Stimulated activated CD8-positive, alpha-beta memory T cell treated with anti-CD3 and anti-CD28 coated beads, Interleukin-12 subunit alpha, Interleukin-12 subunit beta, amount 100 ng/mL, for 4 hours (primary cell): ENCODE measurements around the gene CAPZB.
"Not testable (repeated sequence)": the region's sequence is repeated elsewhere in the genome, so short reads cannot be mapped to it uniquely, and the experiment has no call there.

Source experiments
- DNase-seq: peaks from one replicate; pipeline ENCODE4 v3.0.0-alpha.2; 2020; ENCODE audit warnings: low read depth

Gene CAPZB

DNA sequence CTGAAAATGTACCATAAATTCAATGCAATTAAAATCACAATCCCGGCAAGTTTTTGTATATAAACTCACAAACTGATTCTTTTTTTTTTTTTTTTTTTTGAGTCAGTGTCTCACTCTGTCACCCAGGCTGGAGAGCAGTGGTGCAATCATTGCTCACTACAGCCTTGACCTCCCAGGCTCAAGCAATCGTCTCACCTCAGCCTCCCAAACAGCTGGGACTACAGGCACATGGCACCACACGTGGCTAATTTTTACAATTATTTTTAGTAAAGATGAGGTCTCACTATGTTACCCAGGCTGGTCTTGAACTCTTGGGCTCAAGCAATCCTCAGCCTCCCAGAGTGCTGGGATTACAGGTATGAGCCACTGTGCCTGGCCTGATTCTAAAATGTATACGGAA, 12.1 kb upstream of the CAPZB start:
- not testable (repeated sequence) for DNase-seq

GRCh38 chr1:19496527-19496874, 11.2 kb upstream of the CAPZB start:
- DNase-seq = no peak

DNA sequence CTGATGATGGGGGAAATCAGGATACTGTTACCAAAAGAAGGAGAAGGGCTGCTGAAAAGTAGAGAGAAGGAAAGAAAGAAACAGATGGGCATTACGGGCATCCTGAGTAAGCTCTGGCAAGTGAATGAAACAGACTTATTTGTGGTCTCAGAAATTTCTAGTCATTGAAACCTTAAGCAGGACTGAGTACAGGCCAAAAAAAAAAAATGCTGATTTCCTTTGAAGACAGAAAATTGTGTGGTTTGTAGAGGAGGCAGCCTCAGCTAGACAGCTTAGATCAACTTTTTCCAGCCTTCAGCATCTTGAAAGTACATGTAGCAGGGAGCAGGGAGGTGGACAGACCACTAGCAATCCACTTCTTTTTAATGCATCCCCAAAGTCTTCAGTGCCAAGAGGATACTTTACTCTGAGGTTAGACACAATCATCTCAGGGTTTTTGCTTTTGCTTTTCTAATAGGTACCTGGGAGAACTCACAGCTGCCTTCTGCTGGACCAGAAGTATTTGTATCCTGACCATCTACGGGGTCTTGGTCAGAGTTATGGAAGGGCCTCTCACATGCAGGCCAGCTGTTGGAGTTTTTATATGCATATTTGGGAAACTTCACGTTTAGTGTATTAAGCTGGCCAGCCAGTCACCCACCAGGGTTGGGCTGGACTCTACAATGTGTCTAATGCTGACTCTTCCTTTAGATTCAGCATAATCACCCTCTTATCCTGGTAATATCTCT, 10.6 kb upstream of the CAPZB start:
- no peak for DNase-seq

DNA sequence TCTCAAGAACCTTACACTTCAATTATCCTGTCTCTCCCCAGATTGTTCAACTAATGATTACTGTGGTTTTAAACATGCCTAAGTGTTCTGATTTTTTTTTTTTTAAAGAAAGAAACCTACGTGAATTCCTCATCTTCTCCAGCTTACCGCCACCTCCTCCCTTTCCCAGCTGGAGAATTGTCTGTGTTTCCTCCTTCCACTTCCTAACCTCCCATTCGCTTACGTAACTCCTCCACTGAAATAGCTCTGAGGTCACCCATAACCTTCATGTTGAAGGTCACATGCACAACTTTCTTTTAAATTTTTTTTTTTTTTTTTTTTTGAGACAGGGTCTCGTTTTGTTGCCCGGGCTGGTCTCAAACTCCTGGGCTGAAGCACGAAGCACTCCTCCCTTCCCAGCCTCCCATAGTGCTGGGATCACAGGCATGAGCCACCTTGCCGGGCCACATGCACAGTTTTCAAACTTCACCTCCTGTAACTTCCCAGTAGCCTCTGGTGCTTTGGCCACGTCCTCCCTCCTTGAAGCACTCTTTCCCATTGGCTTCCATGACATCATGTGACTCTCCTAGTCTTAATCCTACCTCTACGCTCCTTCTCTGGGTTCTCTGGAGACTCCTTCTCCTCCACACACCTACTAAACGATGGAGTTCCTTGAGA, 9.8 kb upstream of the CAPZB start:
- DNase-seq = no peak

- DNase-seq = no peak
These were observed 8.2 kb upstream of the CAPZB start for GRCh38 chr1:19493547-19493946.

GRCh38 chr1:19489996-19490395, 4.7 kb upstream of the CAPZB start:
- no peak for DNase-seq

DNA sequence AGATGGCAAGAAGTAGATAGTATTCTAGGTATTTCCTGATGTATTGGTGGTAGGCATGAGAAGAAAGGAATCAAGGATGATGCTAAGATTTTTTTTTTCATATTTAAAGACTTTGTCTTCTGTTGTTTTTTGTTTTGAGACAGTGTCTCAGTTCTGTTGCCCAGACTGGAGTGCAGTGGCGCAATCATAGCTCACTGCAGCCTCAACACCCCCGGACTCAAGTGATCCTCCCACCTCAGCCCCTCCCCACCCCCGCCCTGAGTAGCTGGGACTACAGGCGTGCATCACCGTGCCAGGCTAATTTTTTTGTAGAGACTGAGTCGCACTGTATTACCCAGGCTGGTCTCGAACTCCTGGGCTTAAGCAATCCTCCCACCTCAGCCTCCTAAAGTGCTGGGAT, 2.8 kb upstream of the CAPZB start:
- no peak for DNase-seq

DNA sequence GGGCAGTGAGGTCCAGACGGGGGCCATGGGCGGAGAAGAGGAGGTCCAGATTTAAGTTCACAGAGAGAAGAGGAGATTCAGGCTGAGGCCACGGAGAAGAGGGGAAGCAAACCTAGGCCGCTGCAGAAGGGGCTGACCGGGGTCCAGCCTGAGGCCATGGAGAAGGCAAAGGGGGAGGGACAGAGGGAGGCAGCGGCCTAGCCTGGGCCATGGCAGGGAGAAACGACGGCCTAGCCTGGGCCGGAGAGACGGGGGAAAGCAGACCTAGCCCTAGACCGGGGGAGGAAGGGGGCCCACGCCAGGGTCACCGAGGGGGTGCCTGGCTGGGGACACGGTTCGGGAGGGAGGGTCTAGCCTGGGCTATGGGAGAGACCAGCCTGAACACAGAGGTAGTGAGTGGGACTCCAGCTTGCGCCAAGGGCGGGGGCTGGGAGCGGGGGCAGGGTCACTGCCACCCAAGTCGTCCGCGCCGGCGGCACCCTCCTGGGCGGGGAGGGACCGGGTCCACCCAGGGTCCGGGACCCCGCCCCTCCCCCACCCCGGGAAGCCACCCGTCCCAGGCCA, 459 bp downstream of the CAPZB start:
- no peak for DNase-seq

DNA sequence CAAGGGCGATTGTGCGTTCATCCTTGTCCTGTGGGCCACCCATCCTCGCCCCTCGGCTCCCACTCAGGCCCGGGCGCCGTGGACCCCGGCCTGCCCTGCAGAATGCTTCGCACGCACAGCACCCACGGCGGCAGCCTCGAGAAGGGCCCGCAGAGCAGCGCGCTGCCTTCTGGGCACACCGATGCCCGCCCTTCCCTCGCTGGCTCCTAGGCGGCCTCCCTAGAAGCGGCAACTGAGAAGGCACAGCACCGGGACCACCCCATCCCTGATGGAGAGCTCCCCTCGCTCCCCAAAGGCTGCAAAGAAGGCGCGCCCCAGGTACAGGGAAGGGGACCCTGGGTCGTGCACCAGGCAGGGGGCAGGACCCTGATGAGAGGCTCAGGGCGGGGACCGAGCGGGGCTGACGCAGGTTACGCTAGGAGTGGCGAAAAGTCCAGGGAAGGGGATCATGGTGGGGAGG, 971 bp downstream of the CAPZB start:
- DNase-seq = no peak

GRCh38 chr1:19483691-19484090, 1.6 kb downstream of the CAPZB start:
- DNase-seq = no peak

GRCh38 chr1:19483261-19483660, 2.1 kb downstream of the CAPZB start:
- no peak for DNase-seq

DNA sequence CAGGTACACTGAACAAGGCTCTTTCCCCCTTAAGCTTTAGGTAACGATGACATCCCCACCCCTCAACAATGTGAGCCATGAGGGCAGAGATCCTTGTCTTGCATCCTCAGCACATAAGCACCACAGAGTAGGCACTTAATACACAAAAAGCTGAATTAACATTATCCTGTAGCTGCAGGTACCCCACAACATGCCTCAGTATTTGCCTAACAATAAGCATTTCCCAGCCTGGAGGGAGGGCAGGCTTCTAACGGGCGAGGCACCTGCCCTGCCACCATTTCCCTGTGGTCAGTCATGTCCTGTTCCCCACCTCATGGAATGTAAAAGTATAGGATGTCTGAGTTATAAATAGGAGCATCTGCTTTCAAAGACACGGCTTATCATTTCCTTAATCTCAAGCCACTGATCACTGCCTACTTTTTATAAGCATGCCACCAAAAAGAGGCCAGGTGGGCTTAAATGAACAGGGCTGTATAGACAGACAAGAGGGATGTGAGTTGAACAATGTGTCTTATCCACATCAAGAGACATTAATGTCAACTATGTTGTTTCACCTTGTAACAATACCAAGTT, 3.4 kb downstream of the CAPZB start:
- DNase-seq = no peak

DNA sequence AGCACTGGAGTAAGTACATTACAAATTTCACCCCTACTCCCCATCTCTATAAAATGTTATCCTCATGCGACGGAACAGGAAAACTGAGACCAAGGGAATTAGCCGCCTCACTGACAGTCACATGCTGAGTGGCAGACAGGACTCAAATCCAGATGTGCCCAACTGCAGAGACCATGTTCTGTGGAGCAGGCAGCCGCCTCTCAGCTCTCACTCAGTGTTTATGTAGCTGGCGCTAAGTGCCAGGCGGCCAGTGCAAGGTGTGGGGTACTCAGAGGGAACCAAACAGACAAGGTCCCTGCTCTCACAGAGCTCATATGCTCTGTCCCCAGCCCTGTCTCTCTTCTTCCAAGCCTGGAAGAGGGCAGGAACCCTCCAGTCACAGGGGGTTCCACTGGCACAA, 5.1 kb downstream of the CAPZB start:
- no peak for DNase-seq

GRCh38 chr1:19479351-19480120, 5.8 kb downstream of the CAPZB start:
- no peak for DNase-seq

- no peak for DNase-seq
These were observed 7.0 kb downstream of the CAPZB start for GRCh38 chr1:19478322-19478721.

DNA sequence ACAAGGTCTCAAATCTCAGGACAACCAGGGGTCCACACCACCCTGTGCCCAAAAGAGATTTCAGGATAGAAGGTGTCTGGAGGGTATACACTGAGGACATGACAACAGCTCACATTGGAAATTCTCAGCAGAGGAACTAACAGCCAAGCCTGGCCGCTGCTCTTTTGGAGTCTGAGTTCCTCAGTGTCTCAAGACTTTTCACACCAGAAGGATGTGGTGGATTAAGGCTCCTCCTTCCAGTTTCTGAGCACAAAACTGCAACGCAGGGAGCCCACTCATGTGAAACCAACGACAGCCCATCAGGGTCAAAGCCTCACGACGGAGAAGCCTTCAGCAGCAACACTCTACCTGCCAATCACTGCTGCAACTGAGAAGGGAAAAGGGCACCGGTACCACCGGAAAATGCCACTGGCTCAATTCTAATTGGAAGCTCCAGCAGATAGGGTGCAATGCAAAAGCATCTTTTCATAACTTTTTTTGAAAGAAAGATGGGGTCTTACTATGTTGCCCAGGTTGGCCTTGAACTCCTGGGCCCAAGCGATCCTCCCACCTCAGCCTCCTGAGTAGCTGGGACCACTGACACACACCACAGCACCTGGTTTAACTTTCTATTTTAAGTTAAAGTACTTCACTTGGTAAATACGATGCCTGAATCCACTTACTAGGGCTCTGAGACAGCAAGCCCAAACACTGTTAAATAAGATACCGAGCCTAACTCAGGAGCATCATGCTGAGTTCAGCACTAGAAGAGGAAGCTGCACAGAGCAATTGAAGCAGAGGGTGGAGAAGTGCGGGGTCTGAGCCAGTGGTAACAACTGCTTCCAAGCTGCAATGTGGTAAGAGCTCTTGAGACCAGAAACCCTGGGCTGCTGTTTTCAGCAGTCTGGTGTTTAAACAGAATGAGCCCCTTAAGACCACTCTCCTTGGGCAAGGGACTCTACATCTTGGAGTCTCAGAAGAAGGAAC, 7.8 kb downstream of the CAPZB start:
- DNase-seq = no peak

GRCh38 chr1:19476450-19477190, 8.7 kb downstream of the CAPZB start:
- no peak for DNase-seq

GRCh38 chr1:19475296-19475695, 10.0 kb downstream of the CAPZB start:
- DNase-seq = no peak

- DNase-seq = no peak
These were observed 13.2 kb downstream of the CAPZB start for GRCh38 chr1:19472174-19472573.

- no peak for DNase-seq
These were observed 16.3 kb downstream of the CAPZB start for GRCh38 chr1:19469004-19469403.
